CD4-positive, alpha-beta T cell (primary cell): Measurements from ENCODE around the gene LIN7C. TPM values are rescaled to one million over a fixed set of nuclear protein-coding genes. Genes with fewer than 3 reads are reported as not detected.

Experiments used
- ATAC-seq: fragments of 200-7000 bp; cut with Tn5 transposase; one replicate; pipeline ENCODE4 v1.10.0; 2022; ENCODE audit warnings: mild to moderate bottlenecking; ENCODE audit not compliant: poor library complexity
- CTCF ChIA-PET: fragments of 350-600 bp; sonication (Branson Sonifier 250); formaldehyde crosslinking; loops from one replicate; lab custom pipeline; 2021; ENCODE audit warnings: antibody characterized with exemption, inconsistent platforms; lab: Charles Lee
- POLR2A ChIA-PET: fragments of 350-600 bp; sonication (Branson Sonifier 250); formaldehyde crosslinking; loops from one replicate; lab custom pipeline; 2021; ENCODE audit warnings: antibody characterized with exemption, inconsistent platforms; lab: Charles Lee
- DNase-seq, 14 experiments: peaks; one replicate each; pipeline ENCODE4 v3.0.0-alpha.2; 2013 to 2020; ENCODE audit warnings: mixed read lengths in 2 of 14
- H3K27ac ChIP-seq, 2 donors: one replicate each; pipeline versions ENCODE4 v1.5.1 to v1.7.0; 2013; ENCODE audit warnings: low read length in 2 of 2, low read depth in 1 of 2, mild to moderate bottlenecking in 1 of 2
- H3K27me3 ChIP-seq, 2 experiments: 1 replicate in 1 of 2; 2 replicates in 1 of 2; pipeline versions ENCODE4 v1.6.1 to v1.7.0; 2013; ENCODE audit warnings: low read length in 2 of 2, control low read depth in 1 of 2, mild to moderate bottlenecking in 1 of 2, moderate library complexity in 1 of 2; ENCODE audit not compliant: insufficient read depth in 2 of 2, control insufficient read depth in 1 of 2
- H3K36me3 ChIP-seq: one replicate; pipeline ENCODE4 v1.6.1; 2013; ENCODE audit warnings: low read length, control low read depth; ENCODE audit not compliant: insufficient read depth
- H3K4me1 ChIP-seq: one replicate; pipeline ENCODE4 v1.6.1; 2013; ENCODE audit warnings: low read length, control low read depth; ENCODE audit not compliant: insufficient read depth
- H3K4me3 ChIP-seq: one replicate; pipeline ENCODE4 v1.5.1; 2013; ENCODE audit warnings: mild to moderate bottlenecking, low read length, moderate library complexity
- H3K9me3 ChIP-seq, 2 experiments: 1 replicate in 1 of 2; 2 replicates in 1 of 2; pipeline versions ENCODE4 v1.6.1 to v1.7.0; 2013; ENCODE audit warnings: low read length in 2 of 2, mild to moderate bottlenecking in 2 of 2, control low read depth in 1 of 2, moderate library complexity in 1 of 2; ENCODE audit not compliant: control insufficient read depth in 1 of 2, insufficient read depth in 1 of 2
- H3K27ac Mint-ChIP-seq: one replicate; pipeline ENCODE4 v1.8.0; 2020; ENCODE audit warnings: mixed read lengths
- H3K27me3 Mint-ChIP-seq: one replicate; pipeline ENCODE4 v1.8.0; 2021; ENCODE audit warnings: mixed read lengths
- H3K36me3 Mint-ChIP-seq: one replicate; pipeline ENCODE4 v1.8.0; 2021; ENCODE audit warnings: low read depth, mixed read lengths
- H3K4me1 Mint-ChIP-seq: one replicate; pipeline ENCODE4 v1.8.0; 2021; ENCODE audit warnings: low read depth, mixed read lengths
- H3K4me3 Mint-ChIP-seq: one replicate; pipeline ENCODE4 v1.8.0; 2020; ENCODE audit warnings: mild to moderate bottlenecking, mixed read lengths
- H3K9me3 Mint-ChIP-seq: one replicate; pipeline ENCODE4 v1.8.0; 2020; ENCODE audit warnings: mixed read lengths
- CTCF ChIP-seq: fragments of 200-600 bp; IDR thresholded peaks from one replicate; pipeline ENCODE4 v1.8.0; 2022; ENCODE audit warnings: antibody characterized with exemption, mild to moderate bottlenecking
- intact Hi-C, 2 experiments: fragments of 100-400 bp; cut with DNase I in 1 of 2; cut with micrococcal nuclease in 1 of 2; formaldehyde crosslinking; loops; one replicate each; pipeline versions ENCODE4 v1.15.1 to v1.9.0; 2023 to 2025; cut with DNase I, micrococcal nuclease
- total RNA-seq, 174 experiments: library from RNA in 2 of 174; stranded (reverse) in 2 of 174; gene quantifications; one replicate each; pipeline ENCODE4 v1.2.3 and lab custom pipeline; 2021 to 2026

Gene LIN7C
- total RNA-seq, 2 experiments from 2014 or later, result 27.1 to 27.6 TPM

GRCh38 chr11:27458182-27458581, 48.4 kb downstream of the LIN7C start:
- no peaks in the 10 kb centered on the region for H3K36me3 Mint-ChIP-seq
- DNase-seq, result no peak
- CTCF ChIA-PET, result no interaction called here

GRCh38 chr11:27456795-27457329, 49.7 kb downstream of the LIN7C start:
- H3K4me3 Mint-ChIP-seq, result no peak overlapping the region

More at GRCh38 chr11:27458182-27458581, 48.4 kb downstream of the LIN7C start:
- Histone ChIP-seq H3K9me3 (no peaks in the 10 kb centered on the region), H3K27me3 (no peaks in the 10 kb centered on the region), H3K4me3 (no peak overlapping the region), H3K4me1 (no peaks in the 10 kb centered on the region), H3K27ac (no peak overlapping the region), H3K36me3 (no peaks in the 10 kb centered on the region)
- intact Hi-C loops, result no loop called here
- no peak for ATAC-seq
- peaks cover 15% of the 10 kb centered on the region for H3K27me3 Mint-ChIP-seq
- POLR2A ChIA-PET, result no interaction called here
- TF ChIP-seq CTCF, result no peak
- no peaks in the 10 kb centered on the region for H3K9me3 Mint-ChIP-seq
- H3K4me1 Mint-ChIP-seq, result no peaks in the 10 kb centered on the region
- H3K27ac Mint-ChIP-seq, result no peak overlapping the region
- H3K4me3 Mint-ChIP-seq, result no peak overlapping the region

GRCh38 chr11:27456140-27456794, 50.3 kb downstream of the LIN7C start:
- ATAC-seq, result no peak
- H3K9me3 Mint-ChIP-seq, result no peaks in the 10 kb centered on the region
- Histone ChIP-seq H3K27me3 (no peaks in the 10 kb centered on the region), H3K4me3 (no peak overlapping the region), H3K27ac (no peak overlapping the region), H3K4me1 (no peaks in the 10 kb centered on the region), H3K9me3 (no peaks in the 10 kb centered on the region), H3K36me3 (no peaks in the 10 kb centered on the region)
- ChIA-PET POLR2A (no interaction called here), CTCF (no interaction called here)
- H3K27me3 Mint-ChIP-seq, result peaks cover 8% of the 10 kb centered on the region
- DNase-seq, result no peak
- no peak for TF ChIP-seq CTCF
- H3K4me1 Mint-ChIP-seq, result no peaks in the 10 kb centered on the region
- intact Hi-C loops, result no loop called here
- H3K4me3 Mint-ChIP-seq, result no peak overlapping the region
- H3K36me3 Mint-ChIP-seq, result no peaks in the 10 kb centered on the region
- no peak overlapping the region for H3K27ac Mint-ChIP-seq

More at GRCh38 chr11:27456795-27457329, 49.7 kb downstream of the LIN7C start:
- peaks cover 12% of the 10 kb centered on the region for H3K27me3 Mint-ChIP-seq
- H3K27ac Mint-ChIP-seq, result no peak overlapping the region
- ChIA-PET POLR2A (no interaction called here), CTCF (no interaction called here)
- Histone ChIP-seq H3K4me1 (no peaks in the 10 kb centered on the region), H3K27me3 (no peaks in the 10 kb centered on the region), H3K4me3 (no peak overlapping the region), H3K27ac (no peak overlapping the region), H3K9me3 (no peaks in the 10 kb centered on the region), H3K36me3 (no peaks in the 10 kb centered on the region)
- no peaks in the 10 kb centered on the region for H3K4me1 Mint-ChIP-seq
- DNase-seq (no peak), ATAC-seq (no peak)
- intact Hi-C loops, result no loop called here
- H3K36me3 Mint-ChIP-seq, result no peaks in the 10 kb centered on the region
- TF ChIP-seq CTCF, result no peak
- no peaks in the 10 kb centered on the region for H3K9me3 Mint-ChIP-seq
